ENCODE measurements around the gene RUVBL1. TPM values are rescaled to one million over a fixed set of nuclear protein-coding genes. Genes with fewer than 3 reads are reported as not detected.

The RUVBL1 gene
- total RNA-seq, 4 donors from 2014 or later: 14.4 to 21.2 (median 19.8) TPM

GRCh38 chr3:128072454-128073184 is 51.0 kb downstream of the RUVBL1 start:
- 78 to 88% methylated on average over 9 to 13 of the region's 13 CpGs for WGBS, 2 donors
- intact Hi-C loops (cut with DNase I; ENCODE audit: low total_unique reads): loop anchor here (10.0 kb wide), 1 partner anchor 422 kb away; the partner anchor contains the start of gene GATA2
- no peak for DNase-seq (ENCODE audit: low spot score in 2 of 2)
- no peak for TF ChIP-seq POLR2A (IDR thresholded peaks at IDR 0.05)
- no peak for TF ChIP-seq CTCF (IDR thresholded peaks at IDR 0.05)
- no peak overlapping the region for H3K4me3 ChIP-seq (ENCODE audit: low read depth, poor library complexity, severe bottlenecking)

- TF ChIP-seq POLR2A (IDR thresholded peaks at IDR 0.05): no peak
- TF ChIP-seq CTCF (IDR thresholded peaks at IDR 0.05): no peak
- DNase-seq (ENCODE audit: low spot score in 2 of 2): no peak
- no peak overlapping the region for H3K4me3 ChIP-seq (ENCODE audit: low read depth, poor library complexity, severe bottlenecking)
- intact Hi-C loops (cut with DNase I; ENCODE audit: low total_unique reads): loop anchor here (10.0 kb wide), 1 partner anchor 423 kb away; the partner anchor contains the start of gene GATA2
- 77 to 79% methylated on average over 11 of the region's 11 CpGs for WGBS, 2 donors
Observed at GRCh38 chr3:128071771-128072453, 51.7 kb downstream of the RUVBL1 start.

- intact Hi-C loops (cut with DNase I; ENCODE audit: low total_unique reads): loop anchor here (10.0 kb wide), 1 partner anchor 424 kb away; the partner anchor contains the start of gene GATA2
- H3K4me3 ChIP-seq (ENCODE audit: low read depth, poor library complexity, severe bottlenecking): no peak overlapping the region
- TF ChIP-seq POLR2A (IDR thresholded peaks at IDR 0.05) (no peak), CTCF (IDR thresholded peaks at IDR 0.05) (no peak)
- WGBS, 2 donors: 90 to 91% methylated on average over 13 of the region's 13 CpGs
- DNase-seq (ENCODE audit: low spot score in 2 of 2): no peak
Observed at GRCh38 chr3:128070898-128071591, 52.6 kb downstream of the RUVBL1 start.

GRCh38 chr3:128069271-128069670 is 54.3 kb downstream of the RUVBL1 start:
- H3K4me3 ChIP-seq (ENCODE audit: low read depth, poor library complexity, severe bottlenecking): no peak overlapping the region
- WGBS, 2 donors: 92 to 93% methylated on average over 14 to 15 of the region's 15 CpGs
- no peak for DNase-seq (ENCODE audit: low spot score in 2 of 2)
- intact Hi-C loops (cut with DNase I; ENCODE audit: low total_unique reads): no loop called here
- no peak for TF ChIP-seq POLR2A (IDR thresholded peaks at IDR 0.05)
- TF ChIP-seq CTCF (IDR thresholded peaks at IDR 0.05): no peak

- DNase-seq (ENCODE audit: low spot score in 2 of 2): no peak
- intact Hi-C loops (cut with DNase I; ENCODE audit: low total_unique reads): no loop called here
- no peak overlapping the region for H3K4me3 ChIP-seq (ENCODE audit: low read depth, poor library complexity, severe bottlenecking)
- TF ChIP-seq CTCF (IDR thresholded peaks at IDR 0.05) (no peak), POLR2A (IDR thresholded peaks at IDR 0.05) (no peak)
- WGBS, 2 donors: 82 to 83% methylated on average over 8 of the region's 8 CpGs
Observed at GRCh38 chr3:128068156-128068620, 55.4 kb downstream of the RUVBL1 start.

All from lower leg skin (tissue), 4 donors.